HG03095 (cell line): ENCODE data around the gene LRRC38.

Experiments
- ATAC-seq: cut with Tn5 transposase; IDR thresholded peaks from one replicate; pipeline ENCODE4 v1.9.1; 2021; ENCODE audit warnings: moderate library complexity; ENCODE audit not compliant: unreplicated experiment

LRRC38 gene

GRCh38 chr1:13517193-13517812, 3.5 kb upstream of the LRRC38 start:
- ATAC-seq = no peak

- no peak for ATAC-seq
Measured at GRCh38 chr1:13516606-13517005, 2.8 kb upstream of the LRRC38 start.

- no peak for ATAC-seq
Measured at GRCh38 chr1:13514821-13515220, 1.0 kb upstream of the LRRC38 start.

GRCh38 chr1:13513063-13513894, 524 bp downstream of the LRRC38 start:
- ATAC-seq = no peak

GRCh38 chr1:13512472-13512871, 1.3 kb downstream of the LRRC38 start:
- no peak for ATAC-seq

- no peak for ATAC-seq
Measured at GRCh38 chr1:13510499-13510898, 3.3 kb downstream of the LRRC38 start.

- ATAC-seq = no peak
Measured at GRCh38 chr1:13507075-13507474, 6.7 kb downstream of the LRRC38 start.

- ATAC-seq = no peak
Measured at GRCh38 chr1:13505020-13505419, 8.8 kb downstream of the LRRC38 start.

GRCh38 chr1:13500806-13501205, 13.0 kb downstream of the LRRC38 start:
- ATAC-seq = no peak

- no peak for ATAC-seq
Measured at GRCh38 chr1:13499422-13499821, 14.4 kb downstream of the LRRC38 start.

- ATAC-seq = no peak
Measured at GRCh38 chr1:13498553-13498952, 15.2 kb downstream of the LRRC38 start.

- no peak for ATAC-seq
Measured at GRCh38 chr1:13495186-13495585, 18.6 kb downstream of the LRRC38 start.

GRCh38 chr1:13494712-13495111, 19.1 kb downstream of the LRRC38 start:
- ATAC-seq = no peak

- ATAC-seq = no peak
Measured at GRCh38 chr1:13494025-13494424, 19.8 kb downstream of the LRRC38 start.

- no peak for ATAC-seq
Measured at GRCh38 chr1:13492711-13493110, 21.1 kb downstream of the LRRC38 start.

GRCh38 chr1:13487957-13488356, 25.8 kb downstream of the LRRC38 start:
- ATAC-seq = no peak

GRCh38 chr1:13487143-13487868, 26.5 kb downstream of the LRRC38 start:
- ATAC-seq = no peak

GRCh38 chr1:13483946-13484345, 29.9 kb downstream of the LRRC38 start:
- ATAC-seq = no peak

- no peak for ATAC-seq
Measured at GRCh38 chr1:13482600-13482999, 31.2 kb downstream of the LRRC38 start.

GRCh38 chr1:13479171-13479856, 34.5 kb downstream of the LRRC38 start:
- ATAC-seq = no peak

GRCh38 chr1:13478692-13479091, 35.1 kb downstream of the LRRC38 start:
- ATAC-seq = no peak
